SJSA1 (cell line): Measurements from ENCODE around the gene SERPINB10. TPM values are rescaled to one million over a fixed set of nuclear protein-coding genes. Genes with fewer than 3 reads are reported as not detected.

ENCODE experiments used
- DNase-seq, 2 experiments: peaks; one replicate each; pipeline ENCODE4 v3.0.0-alpha.2; 2015 to 2020; ENCODE audit warnings: low spot score in 2 of 2, low read depth in 1 of 2
- H3K27ac ChIP-seq: fragments of 250-450 bp; sonication (Bioruptor Pico); 2 replicates; pipeline ENCODE4 v1.5.1; 2020; ENCODE audit warnings: mild to moderate bottlenecking, moderate library complexity
- H3K27me3 ChIP-seq: fragments of 250-450 bp; sonication (Bioruptor Pico); replicated peaks from 2 replicates; pipeline ENCODE4 v1.5.1; 2020; ENCODE audit warnings: mild to moderate bottlenecking, moderate library complexity
- H3K36me3 ChIP-seq: fragments of 250-450 bp; sonication (Bioruptor Pico); 2 replicates; pipeline ENCODE4 v1.5.1; 2020; ENCODE audit warnings: mild to moderate bottlenecking
- H3K4me1 ChIP-seq: fragments of 250-450 bp; sonication (Bioruptor Pico); replicated peaks from 2 replicates; pipeline ENCODE4 v1.6.1; 2021; ENCODE audit warnings: mild to moderate bottlenecking
- H3K4me3 ChIP-seq: fragments of 250-450 bp; sonication (Bioruptor Pico); 2 replicates; pipeline ENCODE4 v1.5.1; 2020; ENCODE audit warnings: mild to moderate bottlenecking
- H3K9me3 ChIP-seq: fragments of 250-450 bp; sonication (Bioruptor Pico); replicated peaks from 2 replicates; pipeline ENCODE4 v1.5.1; 2020; ENCODE audit warnings: mild to moderate bottlenecking
- total RNA-seq: library from RNA; depleted of rRNA; stranded (reverse); fragments of >200 nt; shearing (Covaris generic); gene quantifications from 2 replicates; pipeline ENCODE4 v1.2.3, GENCODE V29; 2014

The SERPINB10 gene
- total RNA-seq, 1 experiment from 2014 or later = not detected

DNA sequence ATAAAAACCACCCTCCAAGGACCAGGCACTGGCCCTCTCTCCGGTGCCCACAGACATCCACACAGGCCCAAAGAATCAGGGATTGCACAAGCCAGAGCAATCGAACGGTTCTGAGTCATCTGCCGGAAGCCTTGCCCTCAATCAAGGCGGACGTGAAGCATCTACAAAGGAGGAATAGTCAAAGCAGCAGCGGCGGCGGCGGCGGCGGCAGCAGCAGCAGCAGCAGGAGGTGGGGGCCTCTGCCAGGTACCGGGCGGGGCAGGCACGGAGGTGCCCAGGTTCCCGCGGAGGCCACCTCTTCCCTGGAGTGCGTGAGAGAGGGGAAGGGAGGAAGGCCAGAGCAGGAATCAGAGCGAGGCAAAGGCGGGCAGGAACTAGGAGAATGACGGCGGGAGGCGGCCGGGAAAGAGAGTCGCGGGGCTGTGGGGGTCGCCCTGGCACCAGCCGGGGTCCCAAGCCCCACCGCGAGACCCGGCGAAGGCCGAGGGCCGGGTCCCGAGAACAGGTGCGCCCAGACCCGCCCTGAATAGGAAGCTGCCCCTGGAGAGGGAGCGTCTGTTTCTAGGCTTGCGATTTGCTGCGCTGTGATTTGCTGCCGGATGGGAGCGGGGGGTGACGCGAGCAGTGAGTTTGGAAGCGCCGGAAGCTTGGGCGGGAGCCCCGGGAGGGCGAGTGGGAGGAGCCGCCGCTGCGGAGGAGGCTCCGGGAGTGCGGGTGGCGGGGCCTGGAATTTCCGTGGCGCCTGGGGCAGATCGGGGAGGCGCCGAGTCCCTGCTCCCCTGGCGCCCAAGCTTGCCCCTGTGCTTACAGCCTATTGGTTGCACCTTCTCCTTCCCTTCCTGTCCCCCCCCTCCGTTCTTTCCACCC, 62.4 kb downstream of the SERPINB10 start, which contains the start of gene SERPINB8:
SERPINB8 (plus strand) TSS at position 140 of the 867 bp plus-strand sequence. CDS start 8,228 bp downstream, outside the sequence.
- Histone ChIP-seq H3K36me3 (peaks cover 14% of the 10 kb centered on the region), H3K27ac (peak within 1 kb of the TSS; percentile 100), H3K9me3 (no peaks in the 10 kb centered on the region), H3K27me3 (no peaks in the 10 kb centered on the region), H3K4me1 (peaks cover 26% of the 10 kb centered on the region), H3K4me3 (peak within 1 kb of the TSS; percentile 81)
- peak; percentile 97 to 98 for DNase-seq

- Histone ChIP-seq H3K9me3 (no peaks in the 10 kb centered on the region), H3K27ac (peak overlapping the region; percentile 100), H3K4me3 (peak overlapping the region; percentile 81), H3K4me1 (peaks cover 26% of the 10 kb centered on the region), H3K36me3 (peaks cover 14% of the 10 kb centered on the region), H3K27me3 (no peaks in the 10 kb centered on the region)
- peak in 1 of 2 experiments; percentile 80 for DNase-seq
Measured at GRCh38 chr18:63970809-63971205, 63.0 kb downstream of the SERPINB10 start.

- no peak for DNase-seq
- Histone ChIP-seq H3K9me3 (no peaks in the 10 kb centered on the region), H3K27me3 (no peaks in the 10 kb centered on the region), H3K36me3 (peaks cover 14% of the 10 kb centered on the region), H3K4me3 (peak overlapping the region; percentile 81), H3K27ac (peak overlapping the region; percentile 100), H3K4me1 (peaks cover 26% of the 10 kb centered on the region)
Measured at GRCh38 chr18:63971320-63972001, 63.7 kb downstream of the SERPINB10 start.

DNA sequence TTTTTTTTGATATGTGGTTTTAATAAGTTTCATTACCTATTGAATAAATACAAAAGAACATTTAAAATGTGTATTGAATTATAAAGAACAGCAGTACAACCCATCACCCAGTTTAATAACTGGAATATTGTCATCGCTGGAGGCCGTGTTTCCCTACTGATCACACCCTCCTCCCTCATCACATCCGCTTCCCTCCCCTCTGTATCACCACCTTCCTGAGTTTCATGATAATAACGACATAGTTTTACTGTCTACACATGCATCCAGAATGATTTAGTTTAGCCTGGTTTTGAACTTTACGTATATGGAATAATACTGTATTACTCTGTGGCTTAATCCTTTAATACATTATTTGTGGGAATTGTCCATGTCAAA, 64.2 kb downstream of the SERPINB10 start:
- no peaks in the 10 kb centered on the region for H3K27me3 ChIP-seq
- H3K36me3 ChIP-seq = peaks cover 14% of the 10 kb centered on the region
- no peak for DNase-seq
- no peak overlapping the region for H3K4me3 ChIP-seq
- H3K4me1 ChIP-seq = peaks cover 26% of the 10 kb centered on the region
- peak overlapping the region; percentile 100 for H3K27ac ChIP-seq
- H3K9me3 ChIP-seq = no peaks in the 10 kb centered on the region

DNA sequence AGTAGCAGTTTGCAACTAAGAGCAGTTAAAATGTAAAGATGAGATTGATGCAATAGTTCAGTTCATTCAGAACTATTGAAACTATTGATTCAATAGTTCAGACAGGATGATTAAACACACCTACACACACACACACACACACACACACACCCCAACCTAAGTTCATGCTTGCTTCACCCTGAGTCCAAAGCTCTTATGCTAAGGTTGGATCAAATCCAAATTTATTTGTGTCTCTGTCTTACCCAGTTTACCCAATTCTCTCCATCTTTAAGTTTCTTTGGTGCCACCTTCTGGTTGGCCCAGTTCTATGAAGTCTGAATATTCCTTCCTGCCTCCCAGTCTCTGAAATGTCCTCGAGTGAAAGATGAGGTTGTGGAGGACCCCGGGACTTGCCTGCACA, 67.2 kb downstream of the SERPINB10 start:
- no peaks in the 10 kb centered on the region for H3K9me3 ChIP-seq
- H3K27me3 ChIP-seq = no peaks in the 10 kb centered on the region
- H3K36me3 ChIP-seq = peaks cover 14% of the 10 kb centered on the region
- DNase-seq = peak in 1 of 2 experiments; percentile 31
- no peak overlapping the region for H3K4me3 ChIP-seq
- peaks cover 19% of the 10 kb centered on the region for H3K4me1 ChIP-seq
- no peak overlapping the region for H3K27ac ChIP-seq

GRCh38 chr18:63975628-63976027, 67.9 kb downstream of the SERPINB10 start:
- Histone ChIP-seq H3K27ac (no peak overlapping the region), H3K9me3 (no peaks in the 10 kb centered on the region), H3K36me3 (peaks cover 17% of the 10 kb centered on the region), H3K4me1 (peaks cover 21% of the 10 kb centered on the region), H3K4me3 (no peak overlapping the region), H3K27me3 (no peaks in the 10 kb centered on the region)
- no peak for DNase-seq

- Histone ChIP-seq H3K4me1 (peaks cover 9% of the 10 kb centered on the region), H3K27me3 (no peaks in the 10 kb centered on the region), H3K4me3 (no peak overlapping the region), H3K36me3 (peaks cover 21% of the 10 kb centered on the region), H3K27ac (no peak overlapping the region), H3K9me3 (no peaks in the 10 kb centered on the region)
- DNase-seq = no peak
Measured at GRCh38 chr18:63977040-63977439, 69.3 kb downstream of the SERPINB10 start.

DNA sequence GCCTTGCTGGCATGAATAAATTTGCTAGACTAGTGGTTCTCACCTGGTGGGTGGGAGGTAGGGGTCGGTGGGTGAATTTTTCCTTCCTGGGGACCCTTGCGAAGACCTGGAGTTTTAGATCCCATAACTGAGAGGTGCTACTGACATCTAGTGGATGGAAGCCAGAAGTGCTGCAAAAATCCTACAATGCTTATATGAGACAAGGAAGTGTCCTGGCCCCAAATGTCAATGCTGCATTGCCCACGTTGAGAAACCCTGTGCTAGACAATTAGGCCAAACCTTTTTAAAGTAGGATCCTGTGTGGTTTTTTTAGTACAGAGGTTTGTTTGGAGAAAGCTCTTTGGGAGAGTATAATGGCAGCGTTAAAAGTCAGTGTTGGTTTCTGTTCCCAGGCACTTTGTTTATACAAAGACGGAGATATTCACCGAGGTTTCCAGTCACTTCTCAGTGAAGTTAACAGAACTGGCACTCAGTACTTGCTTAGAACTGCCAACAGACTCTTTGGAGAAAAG, 71.7 kb downstream of the SERPINB10 start:
- no peaks in the 10 kb centered on the region for H3K27me3 ChIP-seq
- H3K4me1 ChIP-seq = peaks cover 9% of the 10 kb centered on the region
- H3K4me3 ChIP-seq = peak overlapping the region; percentile 15
- peaks cover 42% of the 10 kb centered on the region for H3K36me3 ChIP-seq
- DNase-seq = peak; percentile 65 to 77
- H3K27ac ChIP-seq = peak overlapping the region; percentile 55
- H3K9me3 ChIP-seq = no peaks in the 10 kb centered on the region

- Histone ChIP-seq H3K36me3 (peaks cover 47% of the 10 kb centered on the region), H3K4me1 (peaks cover 6% of the 10 kb centered on the region), H3K4me3 (no peak overlapping the region), H3K27ac (peak overlapping the region; percentile 55), H3K9me3 (no peaks in the 10 kb centered on the region), H3K27me3 (no peaks in the 10 kb centered on the region)
- no peak for DNase-seq
Measured at GRCh38 chr18:63980027-63980426, 72.3 kb downstream of the SERPINB10 start.

DNA sequence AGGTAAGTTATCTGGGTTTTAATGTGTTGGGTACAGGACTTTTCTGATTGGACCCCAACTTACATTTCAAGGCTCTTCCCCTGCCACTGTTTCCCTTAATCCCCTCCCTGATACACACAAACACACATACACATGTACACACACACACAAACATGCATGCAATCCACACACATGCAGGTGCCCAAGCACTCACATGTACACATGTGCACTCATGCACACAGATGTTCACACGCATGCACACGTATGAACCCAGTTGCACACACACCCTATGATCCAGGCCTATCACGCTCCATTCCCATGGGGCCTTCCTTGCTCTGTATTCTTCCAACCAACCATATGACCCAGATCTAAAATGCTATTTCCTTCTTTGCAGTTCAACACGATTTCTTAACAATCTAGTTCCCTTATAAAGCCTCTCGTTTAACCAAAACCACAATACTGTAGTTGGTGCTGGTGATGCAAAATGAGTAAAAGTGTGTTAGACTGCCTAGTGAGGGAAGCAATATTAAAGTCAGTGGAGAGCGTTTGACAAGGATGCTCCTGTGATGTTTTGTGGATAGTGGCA, 73.2 kb downstream of the SERPINB10 start:
- Histone ChIP-seq H3K4me3 (no peak overlapping the region), H3K36me3 (peaks cover 57% of the 10 kb centered on the region), H3K27me3 (no peaks in the 10 kb centered on the region), H3K27ac (no peak overlapping the region), H3K4me1 (peaks cover 5% of the 10 kb centered on the region), H3K9me3 (no peaks in the 10 kb centered on the region)
- no peak for DNase-seq

GRCh38 chr18:63981719-63982118, 74.0 kb downstream of the SERPINB10 start:
- Histone ChIP-seq H3K9me3 (no peaks in the 10 kb centered on the region), H3K4me3 (no peak overlapping the region), H3K4me1 (peaks cover 5% of the 10 kb centered on the region), H3K27ac (no peak overlapping the region), H3K27me3 (no peaks in the 10 kb centered on the region), H3K36me3 (peaks cover 62% of the 10 kb centered on the region)
- no peak for DNase-seq

DNA sequence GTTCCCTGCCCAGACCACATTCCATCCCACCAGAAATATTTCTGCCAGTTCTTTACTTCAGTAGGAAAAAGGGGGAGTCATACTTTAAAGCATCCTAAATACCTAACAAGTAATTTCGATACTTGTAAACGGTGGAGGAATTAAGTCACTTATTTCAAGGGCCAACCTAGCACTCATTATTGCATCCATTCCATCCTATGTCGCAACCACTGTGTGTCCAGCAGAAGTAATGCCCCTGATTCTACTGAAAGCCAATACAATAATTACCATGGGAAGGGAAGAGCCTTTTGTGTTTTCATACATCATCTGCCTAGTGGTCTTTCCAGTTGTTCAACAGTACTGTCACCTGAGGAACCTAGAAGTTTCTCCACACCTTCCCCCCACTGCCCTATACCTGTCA, 74.6 kb downstream of the SERPINB10 start:
- H3K9me3 ChIP-seq = no peaks in the 10 kb centered on the region
- H3K36me3 ChIP-seq = peaks cover 68% of the 10 kb centered on the region
- H3K27me3 ChIP-seq = no peaks in the 10 kb centered on the region
- DNase-seq = no peak
- H3K4me1 ChIP-seq = peaks cover 5% of the 10 kb centered on the region
- no peak overlapping the region for H3K27ac ChIP-seq
- no peak overlapping the region for H3K4me3 ChIP-seq
